GM23338 (cell line): ENCODE data around the gene RABL6. TPM values are rescaled to one million over a fixed set of nuclear protein-coding genes. Genes with fewer than 3 reads are reported as not detected.

Experiments
- ATAC-seq: fragments of 200-7000 bp; cut with Tn5 transposase; 3 replicates; pipeline ENCODE4 v1.9.1; 2020
- DNase-seq: peaks from one replicate; pipeline ENCODE4 v3.0.0-alpha.2; 2015; ENCODE audit warnings: low spot score
- H2AFZ ChIP-seq: fragments of 200-600 bp; sonication (generic); 2 replicates; pipeline ENCODE4 v1.8.0; 2016; ENCODE audit warnings: antibody characterized with exemption, mild to moderate bottlenecking, moderate library complexity
- H3F3A ChIP-seq: fragments of 200-600 bp; sonication (generic); replicated peaks from 2 replicates; pipeline ENCODE4 v1.8.0; 2017; ENCODE audit warnings: antibody characterized with exemption, mixed run types, low read depth
- H3K27ac ChIP-seq: fragments of 200-600 bp; sonication (generic); 2 replicates; pipeline ENCODE4 v1.6.1; 2016; ENCODE audit warnings: low read depth
- H3K27me3 ChIP-seq: fragments of 200-600 bp; sonication (generic); 2 replicates; pipeline ENCODE4 v1.8.0; 2016; ENCODE audit warnings: mild to moderate bottlenecking, mixed run types, moderate library complexity; ENCODE audit not compliant: insufficient read depth
- H3K36me3 ChIP-seq: fragments of 200-600 bp; sonication (generic); 2 replicates; pipeline ENCODE4 v1.8.0; 2016; ENCODE audit warnings: mild to moderate bottlenecking; ENCODE audit not compliant: insufficient read depth
- H3K4me1 ChIP-seq: fragments of 200-600 bp; sonication (generic); 2 replicates; pipeline ENCODE4 v1.8.0; 2016; ENCODE audit warnings: mild to moderate bottlenecking, moderate library complexity; ENCODE audit not compliant: insufficient read depth
- H3K4me2 ChIP-seq: fragments of 200-600 bp; sonication (generic); 2 replicates; pipeline ENCODE4 v1.7.1; 2017; ENCODE audit warnings: mixed run types
- H3K4me3 ChIP-seq: fragments of 200-600 bp; sonication (generic); 2 replicates; pipeline ENCODE4 v1.6.1; 2016; ENCODE audit warnings: mixed run types
- H3K79me2 ChIP-seq: fragments of 200-600 bp; sonication (generic); replicated peaks from 2 replicates; pipeline ENCODE4 v1.8.0; 2017; ENCODE audit warnings: mild to moderate bottlenecking; ENCODE audit not compliant: insufficient read depth
- H3K9me2 ChIP-seq: fragments of 200-600 bp; sonication (generic); 2 replicates; pipeline ENCODE4 v1.8.0; 2017; ENCODE audit not compliant: insufficient read depth
- H4K20me1 ChIP-seq: fragments of 200-600 bp; sonication (generic); replicated peaks from 2 replicates; pipeline ENCODE4 v1.8.0; 2017; ENCODE audit warnings: mild to moderate bottlenecking; ENCODE audit not compliant: insufficient read depth
- H3K27ac Mint-ChIP-seq: 2 replicates; pipeline ENCODE4 v1.8.0; 2020; ENCODE audit warnings: inconsistent platforms, mild to moderate bottlenecking, moderate library complexity, mixed read lengths
- H3K27me3 Mint-ChIP-seq: 3 replicates; pipeline ENCODE4 v1.8.0; 2022; ENCODE audit warnings: low read depth, mild to moderate bottlenecking, moderate library complexity, mixed read lengths, inconsistent platforms; ENCODE audit not compliant: insufficient read depth, poor library complexity
- H3K36me3 Mint-ChIP-seq: 3 replicates; pipeline ENCODE4 v1.8.0; 2021; ENCODE audit warnings: low read depth, mild to moderate bottlenecking, inconsistent platforms, moderate library complexity, mixed read lengths
- H3K4me1 Mint-ChIP-seq: 3 replicates; pipeline ENCODE4 v1.8.0; 2020; ENCODE audit warnings: mild to moderate bottlenecking, inconsistent platforms, mixed read lengths
- H3K4me3 Mint-ChIP-seq: 3 replicates; pipeline ENCODE4 v1.8.0; 2021; ENCODE audit warnings: moderate library complexity, mild to moderate bottlenecking, inconsistent platforms, mixed read lengths
- H3K9me3 Mint-ChIP-seq: 3 replicates; pipeline ENCODE4 v1.8.0; 2020; ENCODE audit warnings: moderate library complexity, mild to moderate bottlenecking, inconsistent platforms, mixed read lengths
- CTCF ChIP-seq, 2 experiments: fragments of 200-600 bp in 1 of 2; sonication (generic) in 1 of 2; conservative IDR thresholded peaks; 2 replicates each; pipeline versions ENCODE4 v1.5.1 to v1.6.1; 2016 to 2017; ENCODE audit warnings: antibody characterized with exemption in 2 of 2, low read depth in 2 of 2, mild to moderate bottlenecking in 2 of 2, moderate library complexity in 1 of 2
- ETS1 ChIP-seq: IDR thresholded peaks from 2 replicates; pipeline ENCODE4 v1.6.1; 2016; ENCODE audit warnings: antibody characterized with exemption
- EZH2 ChIP-seq: fragments of 200-600 bp; sonication (generic); IDR thresholded peaks from one replicate; pipeline ENCODE4 v1.8.0; 2017; ENCODE audit warnings: antibody characterized with exemption, mild to moderate bottlenecking, low read depth; ENCODE audit not compliant: unreplicated experiment
- EZH2phosphoT487 ChIP-seq: fragments of 200-600 bp; sonication (generic); IDR thresholded peaks from one replicate; pipeline ENCODE4 v1.8.1; 2018; ENCODE audit warnings: antibody characterized with exemption; ENCODE audit not compliant: unreplicated experiment
- NANOG ChIP-seq: IDR thresholded peaks from 2 replicates; pipeline ENCODE4 v1.6.1; 2016; ENCODE audit warnings: antibody characterized with exemption, borderline replicate concordance
- POLR2AphosphoS5 ChIP-seq: IDR thresholded peaks from 2 replicates; pipeline ENCODE4 v1.6.1; 2016; ENCODE audit warnings: antibody characterized with exemption, low read depth
- REST ChIP-seq: IDR thresholded peaks from one replicate; pipeline ENCODE4 v1.6.1; 2018; ENCODE audit warnings: antibody characterized with exemption; ENCODE audit not compliant: unreplicated experiment
- ZNF114 ChIP-seq: fragments of 250-450 bp; sonication (Bioruptor Pico); IDR thresholded peaks from 2 replicates; pipeline ENCODE4 v1.5.0; 2020; ENCODE audit warnings: mild to moderate bottlenecking, moderate library complexity
- ZNF331 ChIP-seq: fragments of 250-450 bp; sonication (Bioruptor Pico); IDR thresholded peaks from 2 replicates; pipeline ENCODE4 v1.5.0; 2020; ENCODE audit warnings: low read depth, mild to moderate bottlenecking, moderate library complexity
- polyA plus RNA-seq: library from polyadenylated mRNA; unstranded; fragments of >200 nt; fragmentation: Nextera tagmentation; extraction: Ambion mirVana; gene quantifications from 2 replicates; pipeline ENCODE4 v1.2.1, GENCODE V29; 2016
- total RNA-seq: library from RNA; depleted of rRNA; stranded (reverse); fragments of >200 nt; shearing (Covaris generic); gene quantifications from 2 replicates; pipeline ENCODE4 v1.2.3, GENCODE V29; 2014

Gene RABL6
- total and polyA plus RNA-seq, 2 experiments from 2014 or later: 59.1 to 127 TPM

GRCh38 chr9:136823136-136824046, 15.6 kb downstream of the RABL6 start (continued):
- TF ChIP-seq ZNF331 (CRISPR knock-in tag) (no peak), REST (no peak), ZNF114 (CRISPR knock-in tag) (no peak), EZH2phosphoT487 (no peak), EZH2 (no peak), ETS1 (no peak), CTCF (conservative IDR thresholded peaks at IDR 0.05; ENCODE audit: low read depth in 2 of 2) (no peak), POLR2AphosphoS5 (no peak), NANOG (no peak)

GRCh38 chr9:136824496-136825225, 16.9 kb downstream of the RABL6 start:
- H3K27me3 ChIP-seq: no peaks in the 10 kb centered on the region
- H3K4me2 ChIP-seq: no peak overlapping the region
- H3K4me1 ChIP-seq: peaks cover 6% of the 10 kb centered on the region; the same call in 1 of the 2 replicates
- H3K79me2 ChIP-seq: peaks cover 12% of the 10 kb centered on the region; the same call in 1 of the 2 replicates
- H3K4me3 ChIP-seq: no peak overlapping the region
- DNase-seq (no peak), ATAC-seq (no peak)
- Mint-ChIP-seq H3K9me3 (no peaks in the 10 kb centered on the region), H3K36me3 (peaks cover 25% of the 10 kb centered on the region), H3K27me3 (peaks cover 10% of the 10 kb centered on the region), H3K27ac (no peak overlapping the region), H3K4me3 (no peak overlapping the region), H3K4me1 (peaks cover 13% of the 10 kb centered on the region; the same call in 2 of the 3 replicates)
- H3K36me3 ChIP-seq: no peaks in the 10 kb centered on the region
- H4K20me1 ChIP-seq: peaks cover 7% of the 10 kb centered on the region
- H3F3A ChIP-seq: peaks cover 11% of the 10 kb centered on the region; the same call in 1 of the 2 replicates
- H3K9me2 ChIP-seq: no peaks in the 10 kb centered on the region
- no peak overlapping the region for H2AFZ ChIP-seq
- H3K27ac ChIP-seq: no peak overlapping the region
- no peak for TF ChIP-seq NANOG
- TF ChIP-seq EZH2phosphoT487: no peak
